Measurements from ENCODE around the gene GNG2. TPM values are rescaled to one million over a fixed set of nuclear protein-coding genes. Genes with fewer than 3 reads are reported as not detected.

The GNG2 gene
- total RNA-seq, 2 donors from 2014 or later: 47.9 to 51.6 TPM

GRCh38 chr14:51869411-51870100 lies 9.1 kb downstream of the GNG2 start:
- H3K9me3 Mint-ChIP-seq: no peaks in the 10 kb centered on the region

GRCh38 chr14:51870606-51871005 lies 10.2 kb downstream of the GNG2 start:
- no peaks in the 10 kb centered on the region for H3K27me3 ChIP-seq (ENCODE audit: control insufficient read depth, insufficient read depth, low read length, poor library complexity, severe bottlenecking)
- H3K4me1 Mint-ChIP-seq: peaks cover 21% of the 10 kb centered on the region

More at GRCh38 chr14:51869411-51870100, 9.1 kb downstream of the GNG2 start:
- DNase-seq: no peak
- no peak overlapping the region for H3K27ac Mint-ChIP-seq
- Histone ChIP-seq H3K9ac (ENCODE audit: extremely low read depth, low read length, poor library complexity, severe bottlenecking) (no peak overlapping the region), H3K4me3 (ENCODE audit: low read length) (no peak overlapping the region), H3K27ac (ENCODE audit: low read depth, low read length) (no peak overlapping the region), H3K27me3 (ENCODE audit: control insufficient read depth, insufficient read depth, low read length, poor library complexity, severe bottlenecking) (no peaks in the 10 kb centered on the region), H3K4me1 (ENCODE audit: control insufficient read depth, insufficient read depth, low read length) (peaks cover 9% of the 10 kb centered on the region), H3K36me3 (ENCODE audit: control insufficient read depth, insufficient read depth, low read length) (no peaks in the 10 kb centered on the region), H3K9me3 (ENCODE audit: control insufficient read depth, low read length) (no peaks in the 10 kb centered on the region)
- 81 to 84% methylated on average over 7 to 9 of the region's 9 CpGs for WGBS, 2 experiments (ENCODE audit: insufficient coverage in 1 of 2, insufficient read length in 1 of 2)
- H3K4me1 Mint-ChIP-seq: peaks cover 27% of the 10 kb centered on the region
- no peaks in the 10 kb centered on the region for H3K27me3 Mint-ChIP-seq (ENCODE audit: insufficient read depth)
- TF ChIP-seq CTCF (conservative IDR thresholded peaks at IDR 0.05): no peak
- no peaks in the 10 kb centered on the region for H3K36me3 Mint-ChIP-seq (ENCODE audit: low read depth)
- no peak overlapping the region for H3K4me3 Mint-ChIP-seq

DNA sequence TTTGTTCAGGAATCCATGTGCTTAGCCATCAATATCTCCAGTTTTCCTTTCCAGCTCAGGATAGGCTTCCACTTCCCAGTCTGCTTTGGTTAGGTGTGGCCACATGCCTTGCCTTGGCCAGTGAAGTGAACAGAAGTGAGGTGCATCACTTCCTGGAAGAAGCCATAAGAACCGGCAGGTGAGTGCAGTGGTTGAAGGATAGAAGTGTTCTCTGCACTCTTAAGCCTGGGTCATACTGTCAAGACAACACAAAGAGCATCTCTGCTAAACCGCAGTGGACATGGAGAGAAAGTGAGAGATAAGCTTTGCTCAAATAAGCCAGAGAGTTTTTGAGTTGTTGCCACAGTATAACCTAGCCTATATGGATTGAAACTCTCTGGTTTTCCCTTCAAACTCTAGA lies 11.4 kb downstream of the GNG2 start:
- Mint-ChIP-seq H3K9me3 (no peaks in the 10 kb centered on the region), H3K36me3 (ENCODE audit: low read depth) (no peaks in the 10 kb centered on the region), H3K4me1 (peaks cover 30% of the 10 kb centered on the region), H3K4me3 (no peak overlapping the region), H3K27ac (no peak overlapping the region), H3K27me3 (ENCODE audit: insufficient read depth) (no peaks in the 10 kb centered on the region)
- Histone ChIP-seq H3K27me3 (ENCODE audit: control insufficient read depth, insufficient read depth, low read length, poor library complexity, severe bottlenecking) (no peaks in the 10 kb centered on the region), H3K36me3 (ENCODE audit: control insufficient read depth, insufficient read depth, low read length) (no peaks in the 10 kb centered on the region), H3K9ac (ENCODE audit: extremely low read depth, low read length, poor library complexity, severe bottlenecking) (no peak overlapping the region), H3K27ac (ENCODE audit: low read depth, low read length) (no peak overlapping the region), H3K9me3 (ENCODE audit: control insufficient read depth, low read length) (no peaks in the 10 kb centered on the region), H3K4me3 (ENCODE audit: low read length) (no peak overlapping the region), H3K4me1 (ENCODE audit: control insufficient read depth, insufficient read depth, low read length) (peaks cover 11% of the 10 kb centered on the region)
- no peak for TF ChIP-seq CTCF (conservative IDR thresholded peaks at IDR 0.05)
- DNase-seq: no peak
- WGBS, 2 experiments (ENCODE audit: insufficient coverage in 1 of 2, insufficient read length in 1 of 2): 87 to 100% methylated on average over 2 of the region's 2 CpGs

More at GRCh38 chr14:51870606-51871005, 10.2 kb downstream of the GNG2 start:
- H3K27me3 Mint-ChIP-seq (ENCODE audit: insufficient read depth): no peaks in the 10 kb centered on the region
- no peaks in the 10 kb centered on the region for H3K9me3 ChIP-seq (ENCODE audit: control insufficient read depth, low read length)
- no peaks in the 10 kb centered on the region for H3K36me3 Mint-ChIP-seq (ENCODE audit: low read depth)
- H3K4me3 Mint-ChIP-seq: no peak overlapping the region
- no peak overlapping the region for H3K27ac ChIP-seq (ENCODE audit: low read depth, low read length)
- no peaks in the 10 kb centered on the region for H3K36me3 ChIP-seq (ENCODE audit: control insufficient read depth, insufficient read depth, low read length)
- H3K4me3 ChIP-seq (ENCODE audit: low read length): no peak overlapping the region
- DNase-seq: no peak
- no peaks in the 10 kb centered on the region for H3K9me3 Mint-ChIP-seq
- WGBS, 2 experiments (ENCODE audit: insufficient coverage in 1 of 2, insufficient read length in 1 of 2): 96% methylated on average over 2 of the region's 2 CpGs; no CpG with 5 or more reads in 1 of the 2 experiments
- H3K27ac Mint-ChIP-seq: no peak overlapping the region
- no peak for TF ChIP-seq CTCF (conservative IDR thresholded peaks at IDR 0.05)
- H3K9ac ChIP-seq (ENCODE audit: extremely low read depth, low read length, poor library complexity, severe bottlenecking): no peak overlapping the region
- H3K4me1 ChIP-seq (ENCODE audit: control insufficient read depth, insufficient read depth, low read length): peaks cover 5% of the 10 kb centered on the region
